Suppressor macrophage treated with lipopolysaccharide for 1 hour (primary cell): ENCODE results near the gene ANKHD1.
"Not testable (repeated sequence)": the region's sequence is repeated elsewhere in the genome, so short reads cannot be mapped to it uniquely, and the experiment has no call there.

ENCODE experiments used
- DNase-seq, 3 donors: peaks; one replicate each; pipeline ENCODE4 v3.0.0-alpha.2; 2020 to 2022

ANKHD1 gene

GRCh38 chr5:140566665-140567064 lies 165.0 kb downstream of the ANKHD1 start:
- no peak for DNase-seq

- no peak for DNase-seq
These were observed 165.6 kb downstream of the ANKHD1 start for GRCh38 chr5:140567136-140567818.

GRCh38 chr5:140567871-140568270 lies 166.2 kb downstream of the ANKHD1 start:
- no peak for DNase-seq

GRCh38 chr5:140568443-140569063 lies 166.9 kb downstream of the ANKHD1 start:
- peak in 2 of 3 donors; percentile 19 to 40 for DNase-seq

- peak; percentile 72 to 81 (median 75) for DNase-seq
These were observed 167.6 kb downstream of the ANKHD1 start for GRCh38 chr5:140569197-140569596.

GRCh38 chr5:140570058-140570457 lies 168.4 kb downstream of the ANKHD1 start:
- no peak for DNase-seq

- no peak for DNase-seq
These were observed 168.9 kb downstream of the ANKHD1 start for GRCh38 chr5:140570488-140570887.

GRCh38 chr5:140571105-140571504 lies 169.5 kb downstream of the ANKHD1 start:
- no peak for DNase-seq

GRCh38 chr5:140573683-140574082 lies 172.1 kb downstream of the ANKHD1 start:
- no peak for DNase-seq

GRCh38 chr5:140574165-140574564 lies 172.5 kb downstream of the ANKHD1 start:
- DNase-seq, result peak; percentile 41 to 54 (median 47)

- DNase-seq, result peak; percentile 89 to 92 (median 91)
These were observed 173.7 kb downstream of the ANKHD1 start for GRCh38 chr5:140575309-140575708.

GRCh38 chr5:140576776-140577201 lies 175.2 kb downstream of the ANKHD1 start:
- DNase-seq, result peak; percentile 37 to 53 (median 50)

- not testable (repeated sequence) for DNase-seq
These were observed 177.6 kb downstream of the ANKHD1 start for GRCh38 chr5:140579188-140579747.

GRCh38 chr5:140587495-140587894 lies 185.9 kb downstream of the ANKHD1 start:
- DNase-seq, result no peak

GRCh38 chr5:140588311-140589070 lies 186.9 kb downstream of the ANKHD1 start:
- DNase-seq, result peak; percentile 59 to 92 (median 84)
